GM19455 (cell line): Measurements from ENCODE around the gene LDB2.

Source experiments
- ATAC-seq: cut with Tn5 transposase; IDR thresholded peaks from one replicate; pipeline ENCODE4 v1.9.1; 2021; ENCODE audit not compliant: unreplicated experiment

LDB2 gene

DNA sequence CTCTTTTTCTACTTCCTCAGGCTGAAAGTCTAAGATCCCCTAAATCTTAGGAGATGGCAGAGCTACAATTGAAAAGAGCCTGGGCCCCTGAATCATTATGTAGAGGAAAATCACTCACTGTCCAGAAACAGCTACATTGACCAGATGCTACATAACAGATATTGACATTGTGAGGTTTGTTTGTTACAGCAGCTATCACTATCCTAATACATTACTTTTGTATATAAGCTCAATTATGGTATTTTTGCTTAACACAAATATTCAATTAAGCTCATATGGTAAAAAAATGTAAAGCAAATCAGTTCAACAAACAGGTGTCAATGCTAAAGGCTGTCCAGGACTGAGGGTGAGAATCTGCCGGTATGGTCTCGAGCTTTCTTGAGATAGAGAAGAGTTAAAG is 89.4 kb downstream of the LDB2 start:
- ATAC-seq = no peak

- no peak for ATAC-seq
These were observed 91.1 kb downstream of the LDB2 start for GRCh38 chr4:16807355-16807754.

GRCh38 chr4:16804581-16804980 is 93.9 kb downstream of the LDB2 start:
- no peak for ATAC-seq

GRCh38 chr4:16802044-16802443 is 96.4 kb downstream of the LDB2 start:
- no peak for ATAC-seq

DNA sequence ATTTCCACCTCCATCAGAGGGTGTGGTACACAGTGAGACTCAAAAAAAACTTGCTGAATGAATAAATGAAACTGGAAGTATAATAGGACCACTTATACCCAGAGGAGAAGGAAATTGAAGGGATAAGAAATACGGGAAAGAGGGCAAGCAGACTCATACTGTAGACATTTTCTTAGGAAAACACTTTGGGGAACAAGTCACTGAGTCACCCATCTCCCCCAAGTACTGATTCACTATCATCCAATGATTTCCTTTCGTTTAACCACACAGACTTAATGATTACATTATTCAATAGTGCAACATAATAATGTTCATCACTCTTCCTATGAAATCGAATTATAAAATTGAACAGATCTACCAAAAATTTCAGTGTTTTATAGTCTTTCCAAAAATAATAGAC is 97.1 kb downstream of the LDB2 start:
- no peak for ATAC-seq

- no peak for ATAC-seq
These were observed 103.5 kb downstream of the LDB2 start for GRCh38 chr4:16794816-16795445.

GRCh38 chr4:16791460-16791859 is 107.0 kb downstream of the LDB2 start:
- ATAC-seq = no peak

- no peak for ATAC-seq
These were observed 107.9 kb downstream of the LDB2 start for GRCh38 chr4:16790508-16790907.

DNA sequence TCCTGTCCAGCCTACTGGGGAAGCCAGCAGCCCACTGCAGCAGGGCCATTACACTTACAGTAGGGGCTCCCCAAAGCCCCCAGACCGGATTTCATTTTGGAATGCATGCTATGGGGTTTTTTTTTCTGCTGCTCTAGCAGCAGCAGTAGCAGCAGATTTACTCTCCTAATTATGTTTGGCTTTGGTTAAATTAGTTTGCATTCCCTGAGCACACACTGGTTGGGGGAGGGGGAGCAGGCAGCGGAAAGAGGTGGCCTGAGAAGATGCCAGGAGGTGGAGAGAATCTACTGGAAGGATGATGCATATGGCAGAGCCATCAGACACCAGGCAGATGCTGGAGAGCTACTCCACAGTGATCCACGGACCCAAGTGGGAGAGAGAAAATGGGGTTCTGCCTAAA is 109.6 kb downstream of the LDB2 start:
- ATAC-seq = no peak

DNA sequence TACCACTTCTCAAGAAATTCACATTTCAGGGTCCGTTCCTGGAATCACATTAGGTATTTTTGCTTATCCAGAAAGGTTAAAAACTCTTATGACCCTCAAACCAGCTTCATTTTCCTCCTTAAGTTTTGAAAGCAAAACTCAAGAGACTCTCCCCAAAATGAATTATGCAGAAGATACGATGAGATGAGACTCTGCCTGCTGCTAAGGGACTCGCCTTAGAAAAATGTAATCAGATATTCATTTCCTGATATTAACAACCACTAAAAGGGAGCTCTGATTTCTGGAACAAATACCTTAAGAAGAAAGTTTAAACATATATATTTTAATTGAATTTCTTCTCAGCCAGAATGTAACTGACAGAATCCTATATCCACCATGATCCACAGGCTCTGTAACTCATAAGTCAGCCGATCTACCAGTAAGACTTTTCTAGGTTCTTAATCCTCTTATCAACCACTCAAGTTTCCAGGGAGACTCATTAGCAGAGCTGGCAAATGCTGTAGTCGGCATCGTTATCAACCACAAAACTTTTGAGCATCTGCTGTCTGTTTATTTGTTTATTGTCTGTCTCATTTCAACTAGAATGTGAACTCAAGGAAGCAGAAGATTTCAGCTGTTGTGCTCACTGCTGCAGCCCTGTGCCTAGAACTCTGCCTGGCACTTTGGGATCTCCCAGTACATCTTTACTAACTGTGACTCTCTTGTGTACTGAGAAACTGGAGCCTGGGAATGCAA is 112.5 kb downstream of the LDB2 start:
- ATAC-seq = no peak

- ATAC-seq = no peak
These were observed 115.3 kb downstream of the LDB2 start for GRCh38 chr4:16783119-16783518.

DNA sequence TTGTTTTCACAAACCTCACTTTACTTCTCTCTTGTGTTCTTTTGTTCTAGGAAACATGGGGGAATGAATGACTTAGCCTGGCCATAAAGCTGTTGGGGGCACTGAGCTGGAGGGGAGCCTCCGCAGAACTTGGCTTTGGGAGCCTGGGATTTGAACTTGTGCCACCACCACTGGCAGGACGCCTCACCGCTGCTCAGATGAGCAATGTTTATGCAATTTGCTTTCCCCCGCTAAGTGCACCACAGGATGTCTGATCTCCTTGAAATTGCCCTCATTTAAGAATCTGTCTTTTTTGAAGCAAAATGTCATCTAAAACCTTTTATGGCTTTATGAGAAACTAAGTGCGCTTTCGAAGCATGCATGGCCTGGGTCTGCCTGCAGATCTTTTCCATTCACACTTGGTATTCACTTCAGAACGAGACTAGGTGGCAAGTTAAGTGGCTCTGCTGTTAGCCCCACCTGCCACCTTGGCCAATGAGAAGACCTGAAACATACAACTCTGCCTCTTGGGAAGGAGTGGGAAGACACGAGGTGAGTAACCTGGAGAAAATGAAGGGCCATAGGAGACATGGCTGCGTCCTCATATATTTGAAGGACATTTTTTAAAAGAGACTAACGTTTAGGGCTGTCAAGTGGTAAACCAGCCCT is 119.3 kb downstream of the LDB2 start:
- ATAC-seq = no peak

- ATAC-seq = no peak
These were observed 120.7 kb downstream of the LDB2 start for GRCh38 chr4:16777726-16778125.

- ATAC-seq = no peak
These were observed 122.9 kb downstream of the LDB2 start for GRCh38 chr4:16775411-16776154.

- ATAC-seq = no peak
These were observed 126.0 kb downstream of the LDB2 start for GRCh38 chr4:16772366-16772850.

DNA sequence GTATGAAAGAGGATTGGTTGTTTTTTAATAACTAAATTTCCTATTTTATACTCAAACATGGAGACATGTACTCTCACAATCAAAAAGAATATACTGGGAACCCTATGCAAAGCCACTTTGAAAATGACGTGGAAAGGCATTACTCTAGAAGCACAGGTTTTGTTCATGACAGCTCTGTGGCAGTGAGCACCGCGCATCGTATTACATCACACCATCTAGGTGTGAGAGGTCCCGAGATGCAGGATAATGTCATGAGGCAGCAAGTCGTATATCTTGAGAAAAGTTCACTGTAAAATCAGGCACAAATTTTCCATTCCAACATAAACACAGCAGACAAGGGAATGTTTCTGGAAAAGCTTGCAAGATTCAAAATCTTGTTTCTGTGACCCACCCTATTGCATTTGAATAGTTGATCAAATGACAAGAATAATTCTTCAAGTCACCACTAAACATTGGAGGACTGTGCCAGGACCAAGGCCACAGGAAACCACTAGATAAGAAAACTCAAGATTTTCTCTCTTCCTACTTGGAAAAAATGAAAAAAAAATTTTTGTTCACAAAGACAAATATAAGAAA is 127.6 kb downstream of the LDB2 start:
- no peak for ATAC-seq

DNA sequence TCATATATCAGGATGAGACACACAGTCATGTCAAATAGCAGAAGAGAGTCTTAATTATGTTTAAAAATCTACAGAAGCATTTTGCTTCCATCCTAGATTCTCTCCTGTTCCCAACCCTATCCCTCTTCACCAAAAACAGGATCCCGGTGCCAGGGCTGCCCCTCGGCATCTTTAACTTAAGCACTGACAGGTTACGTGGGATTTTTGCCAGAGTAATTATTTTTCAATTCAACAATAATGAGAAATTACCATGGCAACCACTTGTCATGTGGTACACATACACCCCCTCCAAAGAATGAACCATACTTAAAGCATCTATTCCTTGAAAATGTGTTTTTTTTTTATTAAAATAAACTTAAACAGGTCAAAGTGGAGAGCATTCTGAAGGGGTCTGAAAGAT is 130.6 kb downstream of the LDB2 start:
- no peak for ATAC-seq

GRCh38 chr4:16767251-16767650 is 131.2 kb downstream of the LDB2 start:
- ATAC-seq = no peak

DNA sequence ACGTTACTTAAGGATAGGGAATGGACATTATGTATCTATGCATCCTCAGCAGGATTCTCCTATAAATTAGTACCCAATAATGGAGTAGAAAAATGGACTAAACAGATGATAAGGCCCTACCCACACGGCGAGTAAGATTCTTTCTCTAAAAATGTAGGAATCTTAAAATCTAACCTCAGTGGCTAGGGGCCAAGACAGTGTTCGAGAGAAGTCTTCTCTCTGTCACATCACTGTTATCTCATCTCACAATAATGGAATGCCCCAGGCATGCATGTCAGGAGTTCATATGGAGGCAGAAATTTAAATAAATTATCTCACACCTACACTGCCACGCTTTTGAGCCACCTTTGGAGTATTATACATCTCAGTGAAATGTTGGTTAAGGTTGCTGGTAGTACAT is 132.9 kb downstream of the LDB2 start:
- ATAC-seq = no peak

GRCh38 chr4:16764622-16765021 is 133.8 kb downstream of the LDB2 start:
- ATAC-seq = no peak
